HG03108 (cell line): Measurements from ENCODE around the gene RBM26.

Experiments
- ATAC-seq: cut with Tn5 transposase; IDR thresholded peaks from one replicate; pipeline ENCODE4 v1.9.1; 2021; ENCODE audit warnings: moderate library complexity; ENCODE audit not compliant: unreplicated experiment

The RBM26 gene

GRCh38 chr13:79427265-79427664, 21.2 kb upstream of the RBM26 start:
- no peak for ATAC-seq

GRCh38 chr13:79423801-79424642, 18.0 kb upstream of the RBM26 start:
- peak; percentile 68 for ATAC-seq

GRCh38 chr13:79423340-79423739, 17.3 kb upstream of the RBM26 start:
- ATAC-seq, result no peak

GRCh38 chr13:79419365-79419764, 13.3 kb upstream of the RBM26 start:
- no peak for ATAC-seq

GRCh38 chr13:79417741-79418140, 11.7 kb upstream of the RBM26 start:
- no peak for ATAC-seq

GRCh38 chr13:79413521-79413920, 7.5 kb upstream of the RBM26 start:
- ATAC-seq, result no peak

GRCh38 chr13:79409828-79410227, 3.8 kb upstream of the RBM26 start:
- no peak for ATAC-seq

GRCh38 chr13:79407349-79407979, 1.4 kb upstream of the RBM26 start:
- ATAC-seq, result no peak

- no peak for ATAC-seq
These were observed 498 bp upstream of the RBM26 start for GRCh38 chr13:79406597-79406908.

GRCh38 chr13:79405501-79405830, 589 bp downstream of the RBM26 start:
- ATAC-seq, result peak; percentile 30

- ATAC-seq, result no peak
These were observed 1.1 kb downstream of the RBM26 start for GRCh38 chr13:79404985-79405384.

- ATAC-seq, result no peak
These were observed 1.7 kb downstream of the RBM26 start for GRCh38 chr13:79404361-79404760.

- ATAC-seq, result no peak
These were observed 2.9 kb downstream of the RBM26 start for GRCh38 chr13:79403113-79403512.

- no peak for ATAC-seq
These were observed 3.4 kb downstream of the RBM26 start for GRCh38 chr13:79402679-79403078.

- no peak for ATAC-seq
These were observed 3.9 kb downstream of the RBM26 start for GRCh38 chr13:79402074-79402635.

GRCh38 chr13:79401259-79402070, 4.6 kb downstream of the RBM26 start:
- peak; percentile 32 for ATAC-seq

- ATAC-seq, result no peak
These were observed 7.1 kb downstream of the RBM26 start for GRCh38 chr13:79398915-79399314.

GRCh38 chr13:79398127-79398526, 7.9 kb downstream of the RBM26 start:
- no peak for ATAC-seq

GRCh38 chr13:79395881-79396280, 10.2 kb downstream of the RBM26 start:
- no peak for ATAC-seq

- peak; percentile 80 for ATAC-seq
These were observed 12.3 kb downstream of the RBM26 start for GRCh38 chr13:79393564-79394249.
